ENCODE data around the gene ZSCAN21.
"Not testable (repeated sequence)": the region's sequence is repeated elsewhere in the genome, so short reads cannot be mapped to it uniquely, and the experiment has no call there.

The ZSCAN21 gene

GRCh38 chr7:100049441-100050291 lies at the start of gene ZSCAN21:
Gene ZSCAN21, plus strand, starts transcription at chr7:100049774. Its CDS starts 7,233 bp downstream, at chr7:100057007.
- H3K4me3 ChIP-seq (ENCODE audit: low read depth, low read length): peak within 1 kb of the TSS; percentile 79
- peak; percentile 30 for TF ChIP-seq CTCF (IDR thresholded peaks at IDR 0.05; ENCODE audit: low read depth, low read length, missing control alignments)
- in situ Hi-C loops (cut with HindIII; ENCODE audit: low sequenced_read_pairs): no loop called here
- DNase-seq (ENCODE audit: low read depth): peak; percentile 76

GRCh38 chr7:100000239-100000638 lies 49.3 kb upstream of the ZSCAN21 start:
- no peak overlapping the region for H3K4me3 ChIP-seq (ENCODE audit: low read depth, low read length)
- DNase-seq (ENCODE audit: low read depth): no peak
- in situ Hi-C loops (cut with HindIII; ENCODE audit: low sequenced_read_pairs): no loop called here
- TF ChIP-seq CTCF (IDR thresholded peaks at IDR 0.05; ENCODE audit: low read depth, low read length, missing control alignments): no peak

GRCh38 chr7:100003711-100004661 lies 45.6 kb upstream of the ZSCAN21 start:
- DNase-seq (ENCODE audit: low read depth): no peak
- in situ Hi-C loops (cut with HindIII; ENCODE audit: low sequenced_read_pairs): no loop called here
- TF ChIP-seq CTCF (IDR thresholded peaks at IDR 0.05; ENCODE audit: low read depth, low read length, missing control alignments): no peak
- H3K4me3 ChIP-seq (ENCODE audit: low read depth, low read length): no peak overlapping the region

GRCh38 chr7:100007887-100008286 lies 41.7 kb upstream of the ZSCAN21 start:
- in situ Hi-C loops (cut with HindIII; ENCODE audit: low sequenced_read_pairs): no loop called here
- DNase-seq (ENCODE audit: low read depth): no peak
- TF ChIP-seq CTCF (IDR thresholded peaks at IDR 0.05; ENCODE audit: low read depth, low read length, missing control alignments): no peak
- no peak overlapping the region for H3K4me3 ChIP-seq (ENCODE audit: low read depth, low read length)

- no peak for TF ChIP-seq CTCF (IDR thresholded peaks at IDR 0.05; ENCODE audit: low read depth, low read length, missing control alignments)
- DNase-seq (ENCODE audit: low read depth): no peak
- no peak overlapping the region for H3K4me3 ChIP-seq (ENCODE audit: low read depth, low read length)
- in situ Hi-C loops (cut with HindIII; ENCODE audit: low sequenced_read_pairs): no loop called here
These were observed 41.0 kb upstream of the ZSCAN21 start for GRCh38 chr7:100008525-100008924.

GRCh38 chr7:100009952-100010351 lies 39.6 kb upstream of the ZSCAN21 start:
- DNase-seq (ENCODE audit: low read depth); H3K4me3 ChIP-seq (ENCODE audit: low read depth, low read length); in situ Hi-C loops (cut with HindIII; ENCODE audit: low sequenced_read_pairs): not testable (repeated sequence)
